Measurements from ENCODE around the gene IGSF21.

DNA sequence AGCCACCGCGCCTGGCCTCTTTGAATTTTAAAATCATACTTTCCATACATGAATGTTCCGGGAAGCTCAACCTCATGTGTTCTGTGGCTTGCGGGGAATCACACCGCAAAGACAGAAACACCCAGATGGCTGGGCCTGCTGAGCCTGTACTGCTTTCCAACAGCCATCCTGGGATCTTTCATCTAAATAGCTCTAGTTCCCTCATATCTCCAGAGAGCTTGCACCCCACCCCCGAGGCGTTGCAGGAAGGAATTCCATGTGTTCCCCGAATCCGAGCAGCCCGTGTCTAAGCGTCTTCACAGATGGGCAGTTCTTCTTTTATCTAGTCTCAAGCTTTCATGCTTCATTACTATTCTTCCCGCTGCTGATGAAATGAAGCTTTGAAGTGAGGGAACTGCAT, 66.4 kb downstream of the IGSF21 start:
- TF ChIP-seq, protein P1, sequence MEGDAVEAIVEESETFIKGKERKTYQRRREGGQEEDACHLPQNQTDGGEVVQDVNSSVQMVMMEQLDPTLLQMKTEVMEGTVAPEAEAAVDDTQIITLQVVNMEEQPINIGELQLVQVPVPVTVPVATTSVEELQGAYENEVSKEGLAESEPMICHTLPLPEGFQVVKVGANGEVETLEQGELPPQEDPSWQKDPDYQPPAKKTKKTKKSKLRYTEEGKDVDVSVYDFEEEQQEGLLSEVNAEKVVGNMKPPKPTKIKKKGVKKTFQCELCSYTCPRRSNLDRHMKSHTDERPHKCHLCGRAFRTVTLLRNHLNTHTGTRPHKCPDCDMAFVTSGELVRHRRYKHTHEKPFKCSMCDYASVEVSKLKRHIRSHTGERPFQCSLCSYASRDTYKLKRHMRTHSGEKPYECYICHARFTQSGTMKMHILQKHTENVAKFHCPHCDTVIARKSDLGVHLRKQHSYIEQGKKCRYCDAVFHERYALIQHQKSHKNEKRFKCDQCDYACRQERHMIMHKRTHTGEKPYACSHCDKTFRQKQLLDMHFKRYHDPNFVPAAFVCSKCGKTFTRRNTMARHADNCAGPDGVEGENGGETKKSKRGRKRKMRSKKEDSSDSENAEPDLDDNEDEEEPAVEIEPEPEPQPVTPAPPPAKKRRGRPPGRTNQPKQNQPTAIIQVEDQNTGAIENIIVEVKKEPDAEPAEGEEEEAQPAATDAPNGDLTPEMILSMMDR (IDR thresholded peaks at IDR 0.05), result no peak
- no peak for TF ChIP-seq POLR2A (IDR thresholded peaks at IDR 0.05)

All from thyroid gland (tissue), 4 donors.